ENCODE results near the gene SPSB2. TPM values are rescaled to one million over a fixed set of nuclear protein-coding genes. Genes with fewer than 3 reads are reported as not detected.

The SPSB2 gene
- total RNA-seq, 1 donor from 2014 or later = 30.2 TPM

DNA sequence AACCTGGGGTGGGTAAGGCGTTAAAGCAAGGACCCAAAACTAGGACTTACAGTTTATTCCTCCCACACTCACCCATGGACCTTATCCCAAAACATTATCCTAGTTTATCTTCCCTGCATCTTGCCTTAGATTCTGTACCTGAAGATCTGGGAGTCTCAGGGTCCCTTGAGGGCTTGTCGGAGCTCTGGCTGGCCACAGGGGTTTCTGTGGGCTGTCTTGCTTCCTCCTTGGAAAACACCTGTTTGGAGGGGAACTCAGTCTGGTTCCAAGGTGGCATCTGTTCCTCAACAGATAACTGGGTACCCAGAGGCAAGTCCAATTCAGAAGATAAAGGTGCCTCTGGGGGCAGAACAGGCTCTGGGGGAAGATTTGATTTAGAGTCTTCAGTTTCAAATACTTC is 23.7 kb downstream of the SPSB2 start:
- no peaks in the 10 kb centered on the region for H3K27me3 ChIP-seq
- intact Hi-C loops (cut with DNase I) = no loop called here
- peaks cover 9% of the 10 kb centered on the region for H3K4me1 ChIP-seq
- DNase-seq = no peak
- TF ChIP-seq, protein P1, sequence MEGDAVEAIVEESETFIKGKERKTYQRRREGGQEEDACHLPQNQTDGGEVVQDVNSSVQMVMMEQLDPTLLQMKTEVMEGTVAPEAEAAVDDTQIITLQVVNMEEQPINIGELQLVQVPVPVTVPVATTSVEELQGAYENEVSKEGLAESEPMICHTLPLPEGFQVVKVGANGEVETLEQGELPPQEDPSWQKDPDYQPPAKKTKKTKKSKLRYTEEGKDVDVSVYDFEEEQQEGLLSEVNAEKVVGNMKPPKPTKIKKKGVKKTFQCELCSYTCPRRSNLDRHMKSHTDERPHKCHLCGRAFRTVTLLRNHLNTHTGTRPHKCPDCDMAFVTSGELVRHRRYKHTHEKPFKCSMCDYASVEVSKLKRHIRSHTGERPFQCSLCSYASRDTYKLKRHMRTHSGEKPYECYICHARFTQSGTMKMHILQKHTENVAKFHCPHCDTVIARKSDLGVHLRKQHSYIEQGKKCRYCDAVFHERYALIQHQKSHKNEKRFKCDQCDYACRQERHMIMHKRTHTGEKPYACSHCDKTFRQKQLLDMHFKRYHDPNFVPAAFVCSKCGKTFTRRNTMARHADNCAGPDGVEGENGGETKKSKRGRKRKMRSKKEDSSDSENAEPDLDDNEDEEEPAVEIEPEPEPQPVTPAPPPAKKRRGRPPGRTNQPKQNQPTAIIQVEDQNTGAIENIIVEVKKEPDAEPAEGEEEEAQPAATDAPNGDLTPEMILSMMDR (IDR thresholded peaks at IDR 0.05) = no peak
- no peaks in the 10 kb centered on the region for H3K9me3 ChIP-seq
- no peak overlapping the region for H3K27ac ChIP-seq
- no peak overlapping the region for H3K4me3 ChIP-seq
- no peak for ATAC-seq
- H3K36me3 ChIP-seq = no peaks in the 10 kb centered on the region

DNA sequence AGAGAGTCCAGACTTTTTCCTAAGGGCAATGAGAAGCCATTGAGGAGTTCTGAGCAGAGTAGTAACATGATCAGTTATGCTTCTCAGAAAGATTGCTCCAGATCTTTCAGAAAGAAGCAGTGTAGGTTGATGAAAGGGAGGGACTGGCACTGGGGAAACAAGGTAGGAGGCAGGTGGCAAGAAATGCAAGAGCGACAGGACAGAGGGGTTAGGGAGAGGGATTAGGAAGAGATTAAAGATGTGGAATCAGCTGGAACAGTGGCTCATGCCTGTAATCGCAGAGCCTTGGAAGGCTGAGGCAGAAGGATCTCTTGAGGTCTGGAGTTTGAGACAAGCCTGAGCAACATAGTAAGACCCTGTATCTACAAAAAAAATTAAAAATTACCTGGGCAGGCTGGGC is 25.4 kb downstream of the SPSB2 start:
- H3K27ac ChIP-seq = no peak overlapping the region
- no peak overlapping the region for H3K4me3 ChIP-seq
- H3K27me3 ChIP-seq = no peaks in the 10 kb centered on the region
- TF ChIP-seq, protein P1 (IDR thresholded peaks at IDR 0.05) = no peak
- no peak for ATAC-seq
- no peaks in the 10 kb centered on the region for H3K4me1 ChIP-seq
- no peaks in the 10 kb centered on the region for H3K9me3 ChIP-seq
- DNase-seq = no peak
- H3K36me3 ChIP-seq = no peaks in the 10 kb centered on the region
- intact Hi-C loops (cut with DNase I) = no loop called here

DNA sequence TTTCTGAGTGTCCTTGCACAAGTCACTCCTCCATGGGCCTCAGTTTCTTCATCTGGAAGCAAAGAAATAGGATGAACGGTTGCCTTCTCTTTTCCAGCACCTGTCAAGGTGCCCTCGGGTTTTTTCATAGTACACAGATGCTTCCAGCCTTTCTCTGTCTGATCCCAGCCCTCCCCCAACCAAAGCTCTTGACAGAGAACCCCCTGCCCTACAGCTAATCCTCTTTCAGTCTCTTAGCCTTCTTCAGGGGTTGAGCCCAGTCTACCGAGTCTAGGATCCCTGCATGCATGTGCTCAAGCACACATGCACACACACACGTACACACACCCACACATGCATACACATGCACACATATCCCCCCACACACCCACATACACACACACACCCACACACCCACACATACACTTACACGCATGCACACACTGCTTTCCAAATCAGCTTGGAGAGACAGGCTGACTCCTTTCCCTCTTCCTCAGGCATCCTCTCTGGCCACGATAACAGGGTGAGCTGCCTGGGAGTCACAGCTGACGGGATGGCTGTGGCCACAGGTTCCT is 26.7 kb downstream of the SPSB2 start:
- H3K27me3 ChIP-seq = no peaks in the 10 kb centered on the region
- TF ChIP-seq, protein P1 (IDR thresholded peaks at IDR 0.05) = no peak
- H3K27ac ChIP-seq = no peak overlapping the region
- no peak for ATAC-seq
- no peaks in the 10 kb centered on the region for H3K4me1 ChIP-seq
- H3K9me3 ChIP-seq = no peaks in the 10 kb centered on the region
- no peak overlapping the region for H3K4me3 ChIP-seq
- H3K36me3 ChIP-seq = no peaks in the 10 kb centered on the region
- DNase-seq = no peak
- intact Hi-C loops (cut with DNase I) = no loop called here

DNA sequence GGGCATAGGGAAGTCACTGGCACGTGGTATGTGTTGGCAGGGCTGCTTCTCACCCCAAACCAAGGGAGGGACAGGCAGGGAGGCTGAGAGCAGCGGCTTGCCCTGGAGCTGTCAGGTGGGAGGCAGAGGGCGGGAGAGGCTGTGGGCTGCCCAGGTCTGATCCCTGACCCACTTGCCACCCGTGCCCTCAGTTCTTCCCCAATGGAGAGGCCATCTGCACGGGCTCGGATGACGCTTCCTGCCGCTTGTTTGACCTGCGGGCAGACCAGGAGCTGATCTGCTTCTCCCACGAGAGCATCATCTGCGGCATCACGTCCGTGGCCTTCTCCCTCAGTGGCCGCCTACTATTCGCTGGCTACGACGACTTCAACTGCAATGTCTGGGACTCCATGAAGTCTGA is 27.7 kb downstream of the SPSB2 start:
- H3K27me3 ChIP-seq = no peaks in the 10 kb centered on the region
- no peaks in the 10 kb centered on the region for H3K9me3 ChIP-seq
- H3K4me1 ChIP-seq = no peaks in the 10 kb centered on the region
- DNase-seq (no peak), ATAC-seq (no peak)
- TF ChIP-seq, protein P1 (IDR thresholded peaks at IDR 0.05) = no peak
- no peaks in the 10 kb centered on the region for H3K36me3 ChIP-seq
- H3K27ac ChIP-seq = no peak overlapping the region
- no peak overlapping the region for H3K4me3 ChIP-seq
- intact Hi-C loops (cut with DNase I) = no loop called here

DNA sequence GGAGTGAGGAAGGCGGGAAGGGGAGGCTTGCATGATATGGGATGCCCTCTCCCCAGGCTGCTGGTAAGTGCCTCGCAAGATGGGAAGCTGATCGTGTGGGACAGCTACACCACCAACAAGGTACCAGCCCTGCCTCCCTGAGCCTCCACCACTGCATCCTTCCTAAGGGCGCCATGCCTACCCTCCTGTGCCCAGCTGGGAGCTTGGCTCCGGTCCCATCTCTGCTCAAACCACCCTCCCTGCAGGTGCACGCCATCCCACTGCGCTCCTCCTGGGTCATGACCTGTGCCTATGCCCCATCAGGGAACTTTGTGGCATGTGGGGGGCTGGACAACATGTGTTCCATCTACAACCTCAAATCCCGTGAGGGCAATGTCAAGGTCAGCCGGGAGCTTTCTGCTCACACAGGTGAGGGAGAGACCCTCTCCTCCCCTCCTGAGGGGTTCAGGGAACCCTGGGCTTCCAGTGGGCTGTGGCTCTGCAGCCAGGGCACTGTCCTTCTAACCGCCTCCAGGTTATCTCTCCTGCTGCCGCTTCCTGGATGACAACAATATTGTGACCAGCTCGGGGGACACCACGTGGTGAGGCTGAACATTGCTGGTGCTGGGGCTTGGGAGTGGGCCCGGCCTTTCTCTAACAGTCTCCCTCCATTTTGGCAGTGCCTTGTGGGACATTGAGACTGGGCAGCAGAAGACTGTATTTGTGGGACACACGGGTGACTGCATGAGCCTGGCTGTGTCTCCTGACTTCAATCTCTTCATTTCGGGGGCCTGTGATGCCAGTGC is 29.8 kb downstream of the SPSB2 start:
- no peaks in the 10 kb centered on the region for H3K9me3 ChIP-seq
- no peaks in the 10 kb centered on the region for H3K36me3 ChIP-seq
- no peak overlapping the region for H3K4me3 ChIP-seq
- H3K4me1 ChIP-seq = no peaks in the 10 kb centered on the region
- DNase-seq (no peak), ATAC-seq (no peak)
- TF ChIP-seq, protein P1 (IDR thresholded peaks at IDR 0.05) = no peak
- no peaks in the 10 kb centered on the region for H3K27me3 ChIP-seq
- intact Hi-C loops (cut with DNase I) = no loop called here
- H3K27ac ChIP-seq = no peak overlapping the region
